DND-41 (cell line): Measurements from ENCODE around the gene MCEE.
"Not testable (repeated sequence)": the region's sequence is repeated elsewhere in the genome, so short reads cannot be mapped to it uniquely, and the experiment has no call there.

Source experiments
- ATAC-seq: fragments of 200-7000 bp; cut with Tn5 transposase; 3 replicates; pipeline ENCODE4 v1.9.1; 2021; ENCODE audit warnings: low read depth; ENCODE audit not compliant: insufficient read depth
- DNase-seq: peaks from one replicate; pipeline ENCODE4 v3.0.0-alpha.2; 2020
- H2AFZ ChIP-seq: 2 replicates; pipeline ENCODE4 v1.6.0; 2012; ENCODE audit warnings: low read depth, low read length
- H3K27ac ChIP-seq: 2 replicates; pipeline ENCODE4 v1.5.1; 2012; ENCODE audit warnings: low read length, inconsistent platforms
- H3K27me3 ChIP-seq: fragments of 200-600 bp; sonication (generic); 2 replicates; pipeline ENCODE4 v1.6.0; 2012; ENCODE audit warnings: low read length, mild to moderate bottlenecking, inconsistent platforms; ENCODE audit not compliant: insufficient read depth, poor library complexity
- H3K36me3 ChIP-seq: 2 replicates; pipeline ENCODE4 v1.5.1; 2012; ENCODE audit warnings: low read length, inconsistent platforms; ENCODE audit not compliant: insufficient read depth
- H3K4me1 ChIP-seq: 2 replicates; pipeline ENCODE4 v1.5.1; 2012; ENCODE audit warnings: mild to moderate bottlenecking, low read length; ENCODE audit not compliant: insufficient read depth
- H3K4me2 ChIP-seq: 2 replicates; pipeline ENCODE4 v1.6.0; 2012; ENCODE audit warnings: mild to moderate bottlenecking, moderate library complexity, low read length, inconsistent platforms; ENCODE audit not compliant: insufficient read depth
- H3K4me3 ChIP-seq, 2 experiments: fragments of 200-600 bp in 1 of 2; shearing (Covaris generic) in 1 of 2; 2 replicates each; pipeline ENCODE4 v1.5.1; 2012 to 2016; ENCODE audit warnings: inconsistent platforms in 2 of 2, low read length in 2 of 2, mild to moderate bottlenecking in 2 of 2, low read depth in 1 of 2, moderate library complexity in 1 of 2
- H3K79me2 ChIP-seq: 2 replicates; pipeline ENCODE4 v1.6.0; 2012; ENCODE audit warnings: low read length, inconsistent platforms; ENCODE audit not compliant: insufficient read depth
- H3K9ac ChIP-seq: 2 replicates; pipeline ENCODE4 v1.6.0; 2012; ENCODE audit warnings: low read depth, mild to moderate bottlenecking, inconsistent platforms, low read length, moderate library complexity
- H3K9me3 ChIP-seq: 2 replicates; pipeline ENCODE4 v1.5.1; 2012; ENCODE audit warnings: low read length, moderate library complexity, mild to moderate bottlenecking, inconsistent platforms; ENCODE audit not compliant: insufficient read depth, severe bottlenecking
- H4K20me1 ChIP-seq: 2 replicates; pipeline ENCODE4 v1.6.0; 2012; ENCODE audit warnings: low read length; ENCODE audit not compliant: insufficient read depth
- EZH2 ChIP-seq: IDR thresholded peaks from 3 replicates; pipeline ENCODE4 v1.6.1; 2012; ENCODE audit warnings: borderline replicate concordance, low read depth, mild to moderate bottlenecking, moderate library complexity, low read length, inconsistent platforms; ENCODE audit not compliant: severe bottlenecking
- TF ChIP-seq, protein P1 (sequence below): IDR thresholded peaks from 2 replicates; pipeline ENCODE4 v1.5.1; 2012; ENCODE audit warnings: borderline replicate concordance, low read length, moderate library complexity, mild to moderate bottlenecking; ENCODE audit not compliant: poor library complexity, severe bottlenecking; ENCODE audit errors: extremely low read depth

MCEE gene

DNA sequence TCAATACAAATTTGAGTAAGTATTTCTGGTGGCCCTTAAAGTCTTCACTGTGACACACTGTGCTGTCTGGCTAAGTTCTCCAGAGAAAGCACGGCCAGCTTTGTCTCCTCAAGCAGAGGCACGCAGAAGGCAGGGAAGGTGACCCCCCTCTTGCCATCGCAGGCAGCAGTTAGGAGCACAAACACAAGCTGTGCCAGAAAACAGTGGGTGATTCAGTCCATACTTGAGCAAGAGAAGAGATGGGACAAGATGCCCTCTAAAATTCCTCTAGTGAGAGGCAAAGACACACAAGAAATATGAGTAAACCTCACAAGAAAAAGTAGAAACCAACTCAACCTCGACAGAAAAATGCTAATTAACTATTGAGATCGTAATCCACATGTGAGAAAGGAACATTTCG is 9.8 kb downstream of the MCEE start:
- no peaks in the 10 kb centered on the region; the same call in 1 of the 2 replicates for H4K20me1 ChIP-seq
- H2AFZ ChIP-seq, result no peak overlapping the region
- DNase-seq, result no peak
- TF ChIP-seq, protein P1, sequence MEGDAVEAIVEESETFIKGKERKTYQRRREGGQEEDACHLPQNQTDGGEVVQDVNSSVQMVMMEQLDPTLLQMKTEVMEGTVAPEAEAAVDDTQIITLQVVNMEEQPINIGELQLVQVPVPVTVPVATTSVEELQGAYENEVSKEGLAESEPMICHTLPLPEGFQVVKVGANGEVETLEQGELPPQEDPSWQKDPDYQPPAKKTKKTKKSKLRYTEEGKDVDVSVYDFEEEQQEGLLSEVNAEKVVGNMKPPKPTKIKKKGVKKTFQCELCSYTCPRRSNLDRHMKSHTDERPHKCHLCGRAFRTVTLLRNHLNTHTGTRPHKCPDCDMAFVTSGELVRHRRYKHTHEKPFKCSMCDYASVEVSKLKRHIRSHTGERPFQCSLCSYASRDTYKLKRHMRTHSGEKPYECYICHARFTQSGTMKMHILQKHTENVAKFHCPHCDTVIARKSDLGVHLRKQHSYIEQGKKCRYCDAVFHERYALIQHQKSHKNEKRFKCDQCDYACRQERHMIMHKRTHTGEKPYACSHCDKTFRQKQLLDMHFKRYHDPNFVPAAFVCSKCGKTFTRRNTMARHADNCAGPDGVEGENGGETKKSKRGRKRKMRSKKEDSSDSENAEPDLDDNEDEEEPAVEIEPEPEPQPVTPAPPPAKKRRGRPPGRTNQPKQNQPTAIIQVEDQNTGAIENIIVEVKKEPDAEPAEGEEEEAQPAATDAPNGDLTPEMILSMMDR, result no peak
- TF ChIP-seq EZH2, result no peak
- no peak overlapping the region for H3K9ac ChIP-seq
- no peak for ATAC-seq
- H3K9me3 ChIP-seq, result no peaks in the 10 kb centered on the region
- no peak overlapping the region for H3K27ac ChIP-seq
- H3K79me2 ChIP-seq, result no peaks in the 10 kb centered on the region
- H3K36me3 ChIP-seq, result peaks cover 35% of the 10 kb centered on the region; the same call in 1 of the 2 replicates
- H3K4me2 ChIP-seq, result no peak overlapping the region
- H3K4me3 ChIP-seq, result no peak overlapping the region
- no peaks in the 10 kb centered on the region for H3K4me1 ChIP-seq
- H3K27me3 ChIP-seq, result no peaks in the 10 kb centered on the region

GRCh38 chr2:71117063-71117462 is 13.0 kb downstream of the MCEE start:
- Histone ChIP-seq H3K36me3 (peaks cover 20% of the 10 kb centered on the region; the same call in 1 of the 2 replicates), H3K9ac (no peak overlapping the region), H2AFZ (no peak overlapping the region), H4K20me1 (no peaks in the 10 kb centered on the region; the same call in 1 of the 2 replicates), H3K4me1 (no peaks in the 10 kb centered on the region), H3K9me3 (no peaks in the 10 kb centered on the region), H3K27ac (no peak overlapping the region), H3K4me2 (no peak overlapping the region), H3K79me2 (no peaks in the 10 kb centered on the region), H3K27me3 (no peaks in the 10 kb centered on the region), H3K4me3 (no peak overlapping the region)
- DNase-seq (no peak), ATAC-seq (no peak)
- TF ChIP-seq, protein P1, result no peak
- TF ChIP-seq EZH2, result no peak

DNA sequence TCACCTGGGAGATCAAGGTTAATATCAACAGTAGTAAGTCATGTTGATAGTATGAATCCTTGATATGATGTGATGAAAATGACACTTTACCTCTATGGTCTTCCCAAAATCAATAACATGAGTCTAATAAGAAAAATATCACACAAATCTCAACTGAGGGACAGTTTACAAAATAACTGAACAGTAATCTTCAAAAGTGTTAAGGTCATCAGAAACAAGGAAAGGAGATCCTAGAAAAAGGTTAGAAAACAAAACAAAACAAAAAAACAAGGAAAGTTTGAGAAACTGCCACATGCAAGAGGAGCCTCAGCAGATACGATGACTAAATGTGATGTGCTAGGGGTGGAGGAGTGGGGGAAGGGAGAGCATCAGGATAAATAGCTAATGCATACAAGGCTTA is 16.2 kb downstream of the MCEE start:
- no peak overlapping the region for H3K27ac ChIP-seq
- H4K20me1 ChIP-seq, result no peaks in the 10 kb centered on the region; the same call in 1 of the 2 replicates
- H3K79me2 ChIP-seq, result no peaks in the 10 kb centered on the region
- no peak overlapping the region for H3K9ac ChIP-seq
- H3K4me2 ChIP-seq, result no peak overlapping the region
- no peak for DNase-seq
- ATAC-seq, result no peak
- no peak for TF ChIP-seq EZH2
- TF ChIP-seq, protein P1, result no peak
- no peaks in the 10 kb centered on the region for H3K27me3 ChIP-seq
- H3K4me3 ChIP-seq, result no peak overlapping the region
- no peak overlapping the region for H2AFZ ChIP-seq
- peaks cover 18% of the 10 kb centered on the region; the same call in 1 of the 2 replicates for H3K36me3 ChIP-seq
- H3K4me1 ChIP-seq, result no peaks in the 10 kb centered on the region
- H3K9me3 ChIP-seq, result no peaks in the 10 kb centered on the region

GRCh38 chr2:71108091-71108490 is 21.9 kb downstream of the MCEE start:
- TF ChIP-seq, protein P1, result no peak
- no peak for TF ChIP-seq EZH2
- no peak overlapping the region for H3K9ac ChIP-seq
- no peak overlapping the region for H3K27ac ChIP-seq
- H3K27me3 ChIP-seq, result no peaks in the 10 kb centered on the region
- peaks cover 3% of the 10 kb centered on the region for H3K9me3 ChIP-seq
- H2AFZ ChIP-seq, result no peak overlapping the region
- no peaks in the 10 kb centered on the region for H3K79me2 ChIP-seq
- no peak overlapping the region for H3K4me2 ChIP-seq
- DNase-seq (no peak), ATAC-seq (no peak)
- H4K20me1 ChIP-seq, result no peaks in the 10 kb centered on the region
- H3K4me3 ChIP-seq, result no peak overlapping the region
- peaks cover 14% of the 10 kb centered on the region; the same call in 1 of the 2 replicates for H3K36me3 ChIP-seq
- H3K4me1 ChIP-seq, result no peaks in the 10 kb centered on the region

DNA sequence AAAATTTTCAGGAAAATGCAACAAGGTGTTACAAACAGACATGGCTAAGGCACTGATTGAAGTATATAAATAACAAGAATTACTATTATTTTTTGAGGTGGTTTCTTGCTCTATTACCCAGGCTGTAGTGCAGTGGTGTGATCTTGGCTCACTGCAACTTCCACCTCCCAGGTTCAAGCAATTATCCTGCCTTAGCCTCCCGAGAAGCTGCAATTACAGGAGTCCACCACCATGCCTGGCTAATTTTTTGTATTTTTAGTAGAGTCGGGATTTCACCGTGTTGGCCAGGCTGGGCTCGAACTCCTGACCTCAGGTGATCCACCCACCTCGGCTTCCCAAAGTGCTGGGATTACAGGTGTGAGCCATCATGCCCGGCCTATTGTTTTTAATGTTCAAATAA is 23.6 kb downstream of the MCEE start:
- H3K4me3 ChIP-seq, H3K27me3 ChIP-seq, H2AFZ ChIP-seq, H3K4me1 ChIP-seq, H3K9me3 ChIP-seq, ATAC-seq, DNase-seq, H4K20me1 ChIP-seq, H3K9ac ChIP-seq, H3K79me2 ChIP-seq, H3K27ac ChIP-seq, H3K4me2 ChIP-seq: not testable (repeated sequence)
- peaks cover 14% of the 10 kb centered on the region; the same call in 1 of the 2 replicates for H3K36me3 ChIP-seq
